ENCODE results near the gene MYBPC1. TPM values are rescaled to one million over a fixed set of nuclear protein-coding genes. Genes with fewer than 3 reads are reported as not detected.
A peak's percentile ranks its signal among the peaks of the same experiment; 100 is the strongest.

MYBPC1 gene
- total RNA-seq, 1 experiment from 2014 or later, result not detected

- no TSS peak for BruUV-seq (replicated peaks)
- H3K27me3 Mint-ChIP-seq (ENCODE audit: insufficient read depth, unreplicated experiment), result no peaks in the 10 kb centered on the region
- H3K36me3 ChIP-seq (ENCODE audit: control insufficient read depth, insufficient read depth, low read length), result no peaks in the 10 kb centered on the region
- peaks cover 8% of the 10 kb centered on the region for H3K4me1 Mint-ChIP-seq (ENCODE audit: low read depth, unreplicated experiment)
- POLR2A ChIA-PET, result no interaction called here
- H3K4me1 ChIP-seq, result no peaks in the 10 kb centered on the region
- CTCF ChIA-PET, result interaction anchor here (1.0 kb wide), 1 partner anchor 214 kb away, joined by 3 read pairs; no protein-coding TSS in a partner anchor
- TF ChIP-seq CTCF (IDR thresholded peaks at IDR 0.05; ENCODE audit: insufficient read depth in 1 of 2, low read depth in 1 of 2, low read length in 1 of 2, severe bottlenecking in 1 of 2, unreplicated experiment in 1 of 2), result peak; percentile 51 to 52
- no peaks in the 10 kb centered on the region for H3K27me3 ChIP-seq (replicated peaks; ENCODE audit: control insufficient read depth, insufficient read depth, low read length)
- no peak overlapping the region for H3K4me3 ChIP-seq (ENCODE audit: low read depth, low read length)
- H3K27ac Mint-ChIP-seq (ENCODE audit: unreplicated experiment), result no peak overlapping the region
- H3K36me3 Mint-ChIP-seq (ENCODE audit: insufficient read depth, unreplicated experiment), result no peaks in the 10 kb centered on the region
- DNase-seq, result peak; percentile 41 to 49
- H3K9me3 ChIP-seq, result no peaks in the 10 kb centered on the region
- no peaks in the 10 kb centered on the region for H3K9me3 Mint-ChIP-seq (ENCODE audit: unreplicated experiment)
- peak overlapping the region; percentile 7 for H3K4me3 Mint-ChIP-seq (ENCODE audit: unreplicated experiment)
- intact Hi-C loops (cut with micrococcal nuclease; ENCODE audit: unreplicated experiment), result loop anchor here (1.0 to 2.0 kb wide), 8 partner anchors 38 to 269 kb away; partner anchors contain the start of genes CHPT1 and GNPTAB
Observed at GRCh38 chr12:101570047-101570446, 24.7 kb upstream of the MYBPC1 start.

GRCh38 chr12:101571105-101571504 lies 23.7 kb upstream of the MYBPC1 start:
- Histone ChIP-seq H3K36me3 (ENCODE audit: control insufficient read depth, insufficient read depth, low read length) (no peaks in the 10 kb centered on the region), H3K27me3 (replicated peaks; ENCODE audit: control insufficient read depth, insufficient read depth, low read length) (no peaks in the 10 kb centered on the region), H3K4me1 (no peaks in the 10 kb centered on the region), H3K9me3 (no peaks in the 10 kb centered on the region), H3K4me3 (ENCODE audit: low read depth, low read length) (no peak overlapping the region)
- Mint-ChIP-seq H3K27me3 (ENCODE audit: insufficient read depth, unreplicated experiment) (no peaks in the 10 kb centered on the region), H3K4me3 (ENCODE audit: unreplicated experiment) (no peak overlapping the region), H3K27ac (ENCODE audit: unreplicated experiment) (no peak overlapping the region), H3K4me1 (ENCODE audit: low read depth, unreplicated experiment) (peaks cover 8% of the 10 kb centered on the region), H3K9me3 (ENCODE audit: unreplicated experiment) (no peaks in the 10 kb centered on the region), H3K36me3 (ENCODE audit: insufficient read depth, unreplicated experiment) (no peaks in the 10 kb centered on the region)
- ChIA-PET POLR2A (no interaction called here), CTCF (no interaction called here)
- no TSS peak for BruUV-seq (replicated peaks)
- DNase-seq, result no peak
- intact Hi-C loops (cut with micrococcal nuclease; ENCODE audit: unreplicated experiment), result loop anchor here (2.0 kb wide), 2 partner anchors 84 to 260 kb away; partner anchors contain the start of gene GNPTAB
- no peak for TF ChIP-seq CTCF (IDR thresholded peaks at IDR 0.05; ENCODE audit: insufficient read depth in 1 of 2, low read depth in 1 of 2, low read length in 1 of 2, severe bottlenecking in 1 of 2, unreplicated experiment in 1 of 2)

- BruUV-seq (replicated peaks), result no TSS peak
- H3K27me3 ChIP-seq (replicated peaks; ENCODE audit: control insufficient read depth, insufficient read depth, low read length), result no peaks in the 10 kb centered on the region
- Mint-ChIP-seq H3K4me3 (ENCODE audit: unreplicated experiment) (no peak overlapping the region), H3K27me3 (ENCODE audit: insufficient read depth, unreplicated experiment) (no peaks in the 10 kb centered on the region), H3K27ac (ENCODE audit: unreplicated experiment) (no peak overlapping the region), H3K4me1 (ENCODE audit: low read depth, unreplicated experiment) (peaks cover 8% of the 10 kb centered on the region), H3K9me3 (ENCODE audit: unreplicated experiment) (no peaks in the 10 kb centered on the region), H3K36me3 (ENCODE audit: insufficient read depth, unreplicated experiment) (no peaks in the 10 kb centered on the region)
- ChIA-PET POLR2A (interaction anchor here (0.6 kb wide), 1 partner anchor 32 kb away, joined by 12 read pairs; no protein-coding TSS in a partner anchor), CTCF (no interaction called here)
- no peak for DNase-seq
- H3K9me3 ChIP-seq, result no peaks in the 10 kb centered on the region
- no peaks in the 10 kb centered on the region for H3K36me3 ChIP-seq (ENCODE audit: control insufficient read depth, insufficient read depth, low read length)
- no peak overlapping the region for H3K4me3 ChIP-seq (ENCODE audit: low read depth, low read length)
- intact Hi-C loops (cut with micrococcal nuclease; ENCODE audit: unreplicated experiment), result no loop called here
- TF ChIP-seq CTCF (IDR thresholded peaks at IDR 0.05; ENCODE audit: insufficient read depth in 1 of 2, low read depth in 1 of 2, low read length in 1 of 2, severe bottlenecking in 1 of 2, unreplicated experiment in 1 of 2), result no peak
- no peaks in the 10 kb centered on the region for H3K4me1 ChIP-seq
Observed at GRCh38 chr12:101573743-101574142, 21.0 kb upstream of the MYBPC1 start.

Measured in Caco-2 (cell line).